DMS53 (cell line): ENCODE measurements around the gene TLR8.
A peak's percentile ranks its signal among the peaks of the same experiment; 100 is the strongest.
"Not testable (repeated sequence)": the region's sequence is repeated elsewhere in the genome, so short reads cannot be mapped to it uniquely, and the experiment has no call there.

ENCODE experiments used
- DNase-seq: peaks from one replicate; lab custom pipeline; 2025; lab: John Stamatoyannopoulos, UW

TLR8 gene

GRCh38 chrX:12946838-12947544 lies 40.6 kb downstream of the TLR8 start:
- peak; percentile 81 for DNase-seq

DNA sequence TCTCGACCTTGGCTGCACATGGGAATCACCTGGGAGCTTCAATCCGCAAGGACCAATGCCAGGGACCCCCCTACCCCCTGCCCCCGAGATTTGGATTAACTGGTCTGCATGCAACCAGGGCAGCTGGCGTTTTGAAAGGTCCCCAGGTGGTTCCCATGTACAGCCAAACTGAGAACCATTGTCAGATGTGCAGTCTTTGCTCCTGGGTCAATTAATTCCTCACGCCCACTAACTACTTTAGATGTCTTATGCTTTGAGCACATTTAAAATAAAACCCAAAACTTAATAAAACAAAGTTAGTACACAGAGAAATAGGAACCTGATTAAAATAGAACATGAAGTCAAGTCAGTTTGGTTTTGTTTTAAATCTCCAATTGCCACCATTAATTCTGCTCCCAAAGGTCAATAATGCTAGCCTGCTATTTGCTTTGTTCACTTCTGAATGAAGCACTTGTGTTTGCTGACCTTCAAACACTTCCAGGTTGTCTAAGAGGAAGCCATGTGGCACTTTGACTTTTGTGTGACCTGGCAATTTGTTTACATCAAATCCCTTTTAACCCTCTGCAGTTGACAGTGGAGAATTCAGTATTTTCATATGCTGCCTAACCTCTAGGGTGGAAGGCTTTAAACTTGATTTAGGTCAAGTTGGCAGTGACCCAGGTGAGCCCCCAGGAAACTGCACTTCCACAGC lies 41.3 kb downstream of the TLR8 start:
- DNase-seq, result peak; percentile 50

- peak; percentile 5 for DNase-seq
Observed at GRCh38 chrX:12948495-12948894, 42.1 kb downstream of the TLR8 start.

GRCh38 chrX:12949205-12949926 lies 42.9 kb downstream of the TLR8 start:
- DNase-seq, result no peak

DNA sequence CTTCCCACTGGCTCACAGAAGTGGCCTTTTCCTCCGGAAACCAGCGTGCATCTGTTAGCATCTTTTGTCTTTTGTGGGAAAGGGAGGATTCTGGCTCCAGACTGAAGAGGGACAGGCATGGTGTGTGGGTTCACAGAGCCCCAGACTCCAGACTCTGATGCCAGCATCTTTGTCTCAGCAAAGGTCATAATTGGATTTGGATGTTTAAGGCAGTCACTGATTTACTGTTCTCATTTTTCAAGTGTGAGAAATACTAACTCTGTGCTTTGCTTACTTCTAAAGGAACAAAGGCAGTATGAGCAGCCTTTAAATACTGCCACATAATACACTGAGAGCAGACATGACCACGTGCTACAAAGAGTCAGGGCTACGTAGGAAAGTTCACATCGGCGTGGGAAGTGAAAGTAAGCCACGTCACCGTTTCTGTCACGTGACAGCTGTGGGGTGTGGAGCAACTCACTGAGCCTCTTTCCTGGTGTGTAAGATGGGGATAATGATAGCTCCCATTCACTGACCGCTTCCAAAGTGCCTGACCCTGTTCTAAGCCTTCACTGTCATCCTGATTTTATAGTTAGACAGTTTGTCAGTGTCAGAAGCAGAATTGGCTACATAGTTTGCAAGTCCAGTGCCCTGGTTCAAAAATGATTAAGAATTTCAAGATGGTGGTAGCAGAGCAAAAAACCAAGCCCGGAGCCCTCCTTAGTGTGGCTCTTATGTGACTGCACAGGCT lies 43.7 kb downstream of the TLR8 start:
- DNase-seq, result peak; percentile 37

DNA sequence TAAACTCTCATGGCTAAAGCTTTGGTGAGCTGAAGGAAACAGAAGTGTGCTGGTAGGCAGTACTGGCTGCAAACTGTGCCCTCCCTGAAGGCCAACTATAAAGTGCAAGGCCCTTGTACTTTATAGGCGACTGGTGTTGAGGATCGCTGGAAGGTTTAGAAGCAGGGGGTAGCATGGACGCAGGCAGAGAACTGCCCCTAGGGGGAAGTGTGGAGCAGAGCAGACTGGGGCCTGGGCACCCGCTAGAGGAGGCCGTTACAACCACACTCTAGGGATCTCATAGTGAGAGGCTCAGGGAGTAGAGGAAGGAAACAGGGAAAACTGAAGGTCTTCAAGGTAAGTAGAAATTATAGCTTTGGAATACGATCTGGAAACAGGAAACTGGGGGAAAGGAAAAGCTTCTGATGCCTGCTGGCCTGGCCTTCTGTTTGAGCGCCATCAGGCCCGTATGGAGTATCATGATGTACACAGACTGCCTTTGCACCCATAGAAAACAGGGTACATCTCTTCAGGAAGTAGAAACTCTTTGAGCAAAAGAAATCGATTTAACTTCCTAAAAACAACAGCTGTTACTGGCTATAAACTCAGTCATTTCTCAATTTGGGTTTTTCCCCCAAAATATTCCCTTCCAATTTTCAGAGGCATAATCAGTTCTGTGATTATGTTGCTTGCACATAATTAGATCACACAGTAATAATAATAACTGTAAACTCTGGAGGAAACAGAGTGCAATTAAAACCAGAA lies 44.6 kb downstream of the TLR8 start:
- peak; percentile 30 for DNase-seq

GRCh38 chrX:12951595-12951975 lies 45.2 kb downstream of the TLR8 start:
- DNase-seq, result no peak

DNA sequence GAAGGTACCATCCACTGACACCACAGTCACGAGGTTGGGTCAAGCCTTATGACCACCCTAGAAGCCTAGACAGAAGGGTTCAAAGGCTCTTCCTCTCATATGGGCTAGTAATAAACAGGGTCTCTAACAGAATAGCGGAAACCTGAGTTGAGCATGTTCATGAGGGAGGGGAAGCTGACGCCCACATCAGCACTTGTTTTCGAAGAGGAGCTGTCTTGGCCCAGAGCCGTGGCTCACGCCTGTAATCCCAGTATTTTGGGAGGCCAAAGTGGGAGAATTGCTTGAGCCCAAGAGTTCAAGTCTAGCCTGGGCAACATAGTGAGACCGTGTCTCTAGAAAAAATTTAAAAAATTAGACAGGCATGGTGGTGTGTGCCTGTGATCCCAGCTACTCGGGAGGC lies 47.0 kb downstream of the TLR8 start:
- DNase-seq, result no peak

DNA sequence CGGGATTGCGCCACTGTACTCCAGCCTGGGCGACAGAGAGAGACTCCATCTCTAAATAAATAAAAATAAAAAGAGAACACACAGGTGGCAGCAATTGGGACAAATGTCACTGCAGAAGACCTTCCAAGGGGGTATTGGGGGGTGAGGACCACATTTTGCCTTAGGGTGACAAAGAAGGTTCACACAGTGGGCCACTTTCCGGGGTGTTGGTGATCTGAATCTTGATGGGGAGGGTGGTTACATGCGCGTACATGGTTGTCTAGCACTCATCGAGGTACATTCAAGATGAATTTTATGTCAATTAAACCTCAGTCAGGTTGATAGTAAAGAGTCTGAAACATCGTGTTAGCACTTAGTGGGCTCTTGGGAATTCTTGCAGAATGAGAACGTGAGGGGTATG lies 48.0 kb downstream of the TLR8 start:
- DNase-seq, result no peak

GRCh38 chrX:12954981-12955380 lies 48.6 kb downstream of the TLR8 start:
- no peak for DNase-seq

GRCh38 chrX:12955882-12956703 lies 49.7 kb downstream of the TLR8 start:
- peak; percentile 3 for DNase-seq

DNA sequence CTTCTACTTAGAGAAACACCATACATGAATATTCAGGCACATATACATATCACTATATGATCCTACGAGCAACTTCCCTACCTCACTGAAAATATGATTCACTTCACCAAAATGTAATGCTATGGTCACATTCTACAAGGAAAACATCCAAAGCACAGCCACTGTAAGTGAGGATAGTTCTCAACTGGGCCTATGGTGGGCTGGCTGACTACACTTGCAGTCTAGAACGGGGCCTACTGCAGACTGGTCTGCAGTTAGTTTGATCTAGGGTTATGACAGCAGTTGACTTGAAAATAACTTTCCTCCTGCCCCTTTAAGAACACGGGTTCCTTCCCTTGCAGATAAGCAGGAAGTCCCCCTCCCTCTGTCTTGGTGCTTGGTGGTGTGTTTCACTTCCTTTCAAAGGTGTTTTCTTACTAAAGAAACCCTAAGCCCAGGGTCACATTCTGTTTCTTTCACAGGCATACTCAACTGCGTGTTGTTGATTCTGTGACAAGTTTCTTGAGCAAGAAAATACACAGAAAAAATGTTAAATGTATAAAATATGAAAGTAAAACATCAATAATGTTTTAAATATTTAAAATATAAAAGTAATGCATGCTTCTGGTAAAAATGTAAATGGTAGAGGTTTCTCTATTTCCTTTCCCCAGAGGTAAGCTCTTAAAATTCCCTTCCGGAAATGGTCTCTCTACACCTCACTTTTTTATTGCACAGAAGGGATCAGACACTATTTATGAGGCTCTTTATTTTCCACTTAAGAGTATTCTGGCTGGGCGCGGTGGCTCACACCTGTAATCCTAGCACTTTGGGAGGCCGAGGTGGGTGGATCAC lies 50.5 kb downstream of the TLR8 start:
- no peak for DNase-seq

DNA sequence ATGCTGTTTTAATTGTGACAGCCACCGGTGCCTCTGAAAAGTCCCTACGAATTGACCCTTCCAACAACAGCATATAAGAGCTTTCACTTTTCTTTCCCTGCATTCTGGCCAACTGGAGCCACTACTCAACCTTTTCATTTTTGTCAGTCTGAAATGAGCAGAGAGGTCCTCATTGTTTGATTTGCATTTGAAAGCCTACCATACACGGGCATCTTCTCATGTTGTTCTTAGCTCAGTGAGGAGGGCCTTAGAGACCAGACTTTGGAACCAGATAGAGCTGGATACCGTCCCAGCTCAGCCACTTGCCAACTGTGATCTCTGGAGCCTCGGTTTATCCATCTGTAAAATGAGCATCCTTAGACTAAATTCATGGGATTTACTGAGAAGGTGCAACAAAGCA lies 51.6 kb downstream of the TLR8 start:
- no peak for DNase-seq

DNA sequence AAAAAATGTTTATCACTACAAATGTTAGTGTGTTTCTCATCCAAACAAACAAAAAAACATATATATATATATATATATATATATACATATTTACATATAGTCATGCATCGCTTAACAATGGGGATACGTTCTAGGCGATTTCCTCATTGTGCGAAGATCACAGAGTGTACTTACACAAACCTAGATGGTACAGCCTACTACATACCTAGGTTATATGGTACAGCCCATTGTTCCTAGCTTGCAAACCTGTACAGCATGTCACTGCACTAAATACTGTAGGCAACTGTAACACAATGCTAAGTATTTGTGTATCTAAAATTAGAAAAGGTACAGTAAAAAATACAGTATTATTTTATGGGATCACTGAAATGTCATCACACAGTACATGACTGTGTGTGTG lies 52.0 kb downstream of the TLR8 start:
- DNase-seq, result no peak

- DNase-seq, result no peak
Observed at GRCh38 chrX:12961196-12961718, 54.8 kb downstream of the TLR8 start.

- no peak for DNase-seq
Observed at GRCh38 chrX:12962041-12962504, 55.7 kb downstream of the TLR8 start.

DNA sequence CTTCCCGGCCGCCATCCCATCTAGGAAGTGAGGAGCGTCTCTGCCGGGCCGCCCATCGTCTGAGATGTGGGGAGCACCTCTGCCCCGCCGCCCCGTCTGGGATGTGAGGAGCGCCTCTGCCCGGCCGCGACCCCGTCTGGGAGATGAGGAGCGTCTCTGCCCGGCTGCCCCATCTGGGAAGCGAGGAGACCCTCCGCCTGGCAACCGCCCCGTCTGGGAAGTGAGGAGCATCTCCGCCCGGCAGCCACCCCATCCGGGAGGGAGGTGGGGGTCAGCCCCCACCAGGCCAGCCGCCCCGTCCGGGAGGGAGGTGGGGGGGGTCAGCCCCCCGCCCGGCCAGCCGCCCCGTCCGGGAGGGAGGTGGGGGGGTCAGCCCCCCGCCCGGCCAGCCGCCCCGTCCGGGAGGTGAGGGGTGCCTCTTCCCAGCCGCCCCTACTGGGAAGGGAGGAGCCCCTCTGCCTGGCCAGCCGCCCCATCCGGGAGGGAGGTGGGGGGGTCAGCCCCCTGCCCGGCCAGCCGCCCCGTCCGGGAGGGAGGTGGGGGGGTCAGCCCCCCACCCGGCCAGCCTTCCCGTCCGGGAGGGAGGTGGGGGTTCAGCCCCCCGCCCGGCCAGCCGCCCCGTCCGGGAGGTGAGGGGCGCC lies 56.9 kb downstream of the TLR8 start:
- not testable (repeated sequence) for DNase-seq

DNA sequence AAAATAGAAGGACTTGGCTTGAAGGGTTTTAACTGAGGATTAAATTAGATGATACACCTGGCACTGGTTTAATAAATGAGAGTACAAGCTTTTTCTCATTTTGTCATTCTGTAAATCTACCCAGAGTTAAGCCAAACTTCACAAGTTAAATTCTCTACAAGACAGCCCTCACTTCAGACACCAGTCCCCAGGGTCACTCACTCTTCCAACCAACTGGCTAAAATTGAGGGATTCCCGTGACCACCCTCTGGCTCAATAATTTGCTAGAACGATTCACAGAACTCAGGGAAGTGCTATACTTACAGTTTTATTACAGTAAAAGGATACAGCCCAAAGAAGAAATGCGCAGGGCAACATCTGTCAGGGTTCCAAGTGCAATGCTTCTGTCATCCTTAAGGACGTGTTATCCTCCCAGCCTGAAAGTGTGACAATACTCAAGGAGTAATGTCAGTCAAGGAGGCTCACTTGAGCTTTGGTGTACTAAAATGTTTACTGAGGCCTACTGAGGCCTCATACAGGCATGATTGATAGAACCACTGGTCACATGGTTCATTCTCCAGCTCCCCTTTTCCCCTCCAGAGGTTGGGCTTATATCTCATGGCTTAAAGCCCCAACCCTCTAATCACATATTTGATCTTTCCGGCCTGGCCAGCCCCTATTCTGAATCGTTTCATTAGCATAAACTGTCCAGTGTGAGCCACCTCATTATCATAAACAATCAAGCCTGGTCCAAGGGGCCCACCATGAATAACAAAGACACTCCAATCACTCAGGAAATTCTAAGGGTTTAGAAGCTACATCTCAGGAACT lies 58.9 kb downstream of the TLR8 start:
- no peak for DNase-seq
